GM23338 (cell line): ENCODE results near the gene UNC5C. TPM values are rescaled to one million over a fixed set of nuclear protein-coding genes. Genes with fewer than 3 reads are reported as not detected.

ENCODE experiments used
- ATAC-seq: fragments of 200-7000 bp; cut with Tn5 transposase; 3 replicates; pipeline ENCODE4 v1.9.1; 2020
- DNase-seq: peaks from one replicate; pipeline ENCODE4 v3.0.0-alpha.2; 2015; ENCODE audit warnings: low spot score
- H2AFZ ChIP-seq: fragments of 200-600 bp; sonication (generic); 2 replicates; pipeline ENCODE4 v1.8.0; 2016; ENCODE audit warnings: antibody characterized with exemption, mild to moderate bottlenecking, moderate library complexity
- H3F3A ChIP-seq: fragments of 200-600 bp; sonication (generic); replicated peaks from 2 replicates; pipeline ENCODE4 v1.8.0; 2017; ENCODE audit warnings: antibody characterized with exemption, mixed run types, low read depth
- H3K27ac ChIP-seq: fragments of 200-600 bp; sonication (generic); 2 replicates; pipeline ENCODE4 v1.6.1; 2016; ENCODE audit warnings: low read depth
- H3K27me3 ChIP-seq: fragments of 200-600 bp; sonication (generic); 2 replicates; pipeline ENCODE4 v1.8.0; 2016; ENCODE audit warnings: mild to moderate bottlenecking, mixed run types, moderate library complexity; ENCODE audit not compliant: insufficient read depth
- H3K36me3 ChIP-seq: fragments of 200-600 bp; sonication (generic); 2 replicates; pipeline ENCODE4 v1.8.0; 2016; ENCODE audit warnings: mild to moderate bottlenecking; ENCODE audit not compliant: insufficient read depth
- H3K4me1 ChIP-seq: fragments of 200-600 bp; sonication (generic); 2 replicates; pipeline ENCODE4 v1.8.0; 2016; ENCODE audit warnings: mild to moderate bottlenecking, moderate library complexity; ENCODE audit not compliant: insufficient read depth
- H3K4me2 ChIP-seq: fragments of 200-600 bp; sonication (generic); 2 replicates; pipeline ENCODE4 v1.7.1; 2017; ENCODE audit warnings: mixed run types
- H3K4me3 ChIP-seq: fragments of 200-600 bp; sonication (generic); 2 replicates; pipeline ENCODE4 v1.6.1; 2016; ENCODE audit warnings: mixed run types
- H3K79me2 ChIP-seq: fragments of 200-600 bp; sonication (generic); replicated peaks from 2 replicates; pipeline ENCODE4 v1.8.0; 2017; ENCODE audit warnings: mild to moderate bottlenecking; ENCODE audit not compliant: insufficient read depth
- H3K9me2 ChIP-seq: fragments of 200-600 bp; sonication (generic); 2 replicates; pipeline ENCODE4 v1.8.0; 2017; ENCODE audit not compliant: insufficient read depth
- H4K20me1 ChIP-seq: fragments of 200-600 bp; sonication (generic); replicated peaks from 2 replicates; pipeline ENCODE4 v1.8.0; 2017; ENCODE audit warnings: mild to moderate bottlenecking; ENCODE audit not compliant: insufficient read depth
- H3K27ac Mint-ChIP-seq: 2 replicates; pipeline ENCODE4 v1.8.0; 2020; ENCODE audit warnings: inconsistent platforms, mild to moderate bottlenecking, moderate library complexity, mixed read lengths
- H3K27me3 Mint-ChIP-seq: 3 replicates; pipeline ENCODE4 v1.8.0; 2022; ENCODE audit warnings: low read depth, mild to moderate bottlenecking, moderate library complexity, mixed read lengths, inconsistent platforms; ENCODE audit not compliant: insufficient read depth, poor library complexity
- H3K36me3 Mint-ChIP-seq: 3 replicates; pipeline ENCODE4 v1.8.0; 2021; ENCODE audit warnings: low read depth, mild to moderate bottlenecking, inconsistent platforms, moderate library complexity, mixed read lengths
- H3K4me1 Mint-ChIP-seq: 3 replicates; pipeline ENCODE4 v1.8.0; 2020; ENCODE audit warnings: mild to moderate bottlenecking, inconsistent platforms, mixed read lengths
- H3K4me3 Mint-ChIP-seq: 3 replicates; pipeline ENCODE4 v1.8.0; 2021; ENCODE audit warnings: moderate library complexity, mild to moderate bottlenecking, inconsistent platforms, mixed read lengths
- H3K9me3 Mint-ChIP-seq: 3 replicates; pipeline ENCODE4 v1.8.0; 2020; ENCODE audit warnings: moderate library complexity, mild to moderate bottlenecking, inconsistent platforms, mixed read lengths
- CREB1 ChIP-seq: fragments of 250-450 bp; sonication (Bioruptor Pico); IDR thresholded peaks from 2 replicates; pipeline ENCODE4 v1.5.0; 2020; ENCODE audit warnings: low read depth, mild to moderate bottlenecking, moderate library complexity
- EZH2 ChIP-seq: fragments of 200-600 bp; sonication (generic); IDR thresholded peaks from one replicate; pipeline ENCODE4 v1.8.0; 2017; ENCODE audit warnings: antibody characterized with exemption, mild to moderate bottlenecking, low read depth; ENCODE audit not compliant: unreplicated experiment
- EZH2phosphoT487 ChIP-seq: fragments of 200-600 bp; sonication (generic); IDR thresholded peaks from one replicate; pipeline ENCODE4 v1.8.1; 2018; ENCODE audit warnings: antibody characterized with exemption; ENCODE audit not compliant: unreplicated experiment
- STAT1 ChIP-seq: IDR thresholded peaks from one replicate; pipeline ENCODE4 v1.6.1; 2016; ENCODE audit warnings: antibody characterized with exemption; ENCODE audit not compliant: unreplicated experiment
- ZNF114 ChIP-seq: fragments of 250-450 bp; sonication (Bioruptor Pico); IDR thresholded peaks from 2 replicates; pipeline ENCODE4 v1.5.0; 2020; ENCODE audit warnings: mild to moderate bottlenecking, moderate library complexity
- ZNF331 ChIP-seq: fragments of 250-450 bp; sonication (Bioruptor Pico); IDR thresholded peaks from 2 replicates; pipeline ENCODE4 v1.5.0; 2020; ENCODE audit warnings: low read depth, mild to moderate bottlenecking, moderate library complexity
- polyA plus RNA-seq: library from polyadenylated mRNA; unstranded; fragments of >200 nt; fragmentation: Nextera tagmentation; extraction: Ambion mirVana; gene quantifications from 2 replicates; pipeline ENCODE4 v1.2.1, GENCODE V29; 2016
- total RNA-seq: library from RNA; depleted of rRNA; stranded (reverse); fragments of >200 nt; shearing (Covaris generic); gene quantifications from 2 replicates; pipeline ENCODE4 v1.2.3, GENCODE V29; 2014
- TF ChIP-seq, protein P1 (sequence below): IDR thresholded peaks from 2 replicates; pipeline ENCODE4 v1.6.1; 2016; ENCODE audit warnings: antibody characterized with exemption
- TF ChIP-seq, protein P2 (sequence below): IDR thresholded peaks from one replicate; pipeline ENCODE4 v1.6.1; 2018; ENCODE audit warnings: antibody characterized with exemption; ENCODE audit not compliant: unreplicated experiment

UNC5C gene
- total and polyA plus RNA-seq, 2 experiments from 2014 or later, result 0.08 to 0.21 TPM

DNA sequence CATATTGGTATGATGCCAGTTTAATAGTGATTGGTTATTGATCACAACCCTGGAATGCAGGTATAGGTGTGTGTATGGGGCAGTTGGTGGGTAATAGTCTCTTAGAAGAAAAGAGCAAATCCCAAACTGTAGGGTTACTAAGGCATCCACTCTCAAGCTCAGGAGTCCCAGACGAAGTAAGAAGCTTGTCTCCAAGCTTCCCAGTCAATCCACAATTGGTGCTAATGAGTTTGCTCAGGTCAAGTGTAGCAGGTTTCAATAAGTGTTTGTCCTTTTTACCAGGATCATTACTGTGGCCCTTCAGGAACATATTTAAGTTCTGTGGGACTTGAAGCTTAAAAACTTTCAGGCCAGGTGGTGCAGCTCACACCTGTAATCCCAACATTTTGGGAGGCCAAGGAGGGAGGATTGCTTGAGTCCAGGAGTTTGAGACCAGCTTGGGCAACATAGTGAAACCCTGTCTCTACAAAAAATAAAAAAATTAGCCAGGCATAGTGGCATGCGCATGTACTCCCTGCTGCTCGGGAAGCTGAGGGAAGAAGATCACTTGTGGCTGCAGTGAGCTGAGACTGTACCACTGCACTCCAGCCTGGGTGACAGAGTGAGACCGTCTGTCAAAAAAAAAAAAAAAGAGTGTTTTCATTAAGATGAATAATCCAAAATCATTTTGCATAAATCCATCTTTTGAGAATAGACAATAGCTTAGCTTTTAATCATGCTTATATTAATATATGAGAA lies 166.8 kb downstream of the UNC5C start:
- Mint-ChIP-seq H3K27me3 (peaks cover 35% of the 10 kb centered on the region), H3K27ac (no peak overlapping the region), H3K4me1 (peaks cover 8% of the 10 kb centered on the region; the same call in 2 of the 3 replicates), H3K4me3 (no peak overlapping the region), H3K9me3 (no peaks in the 10 kb centered on the region; the same call in 2 of the 3 replicates), H3K36me3 (no peaks in the 10 kb centered on the region)
- Histone ChIP-seq H2AFZ (no peak overlapping the region), H4K20me1 (no peaks in the 10 kb centered on the region), H3F3A (no peaks in the 10 kb centered on the region), H3K9me2 (no peaks in the 10 kb centered on the region), H3K27me3 (peaks cover 60% of the 10 kb centered on the region), H3K79me2 (no peaks in the 10 kb centered on the region), H3K4me2 (no peak overlapping the region), H3K36me3 (no peaks in the 10 kb centered on the region), H3K4me3 (no peak overlapping the region), H3K4me1 (peaks cover 4% of the 10 kb centered on the region; the same call in 1 of the 2 replicates), H3K27ac (no peak overlapping the region)
- TF ChIP-seq CREB1 (CRISPR knock-in tag), result no peak
- DNase-seq (no peak), ATAC-seq (no peak)

DNA sequence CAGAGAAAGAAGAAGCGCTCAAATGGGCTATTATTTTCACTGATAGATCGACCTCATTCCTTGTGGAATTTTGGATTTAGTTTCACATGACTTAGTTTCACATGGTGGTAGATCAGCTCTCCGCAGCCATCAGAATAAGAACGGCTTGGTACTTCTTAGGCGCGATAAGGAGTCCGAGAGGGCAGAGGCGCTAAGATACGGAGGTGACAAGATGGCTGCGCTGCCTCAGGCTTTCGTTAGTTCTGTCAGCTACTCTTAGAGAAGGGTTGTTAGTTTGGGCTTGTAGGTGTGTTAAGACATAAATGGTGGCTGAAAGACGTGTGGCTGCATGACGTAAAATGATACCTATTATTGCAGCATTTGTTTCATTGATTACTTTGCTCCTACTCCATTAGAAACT lies 169.1 kb downstream of the UNC5C start:
- ATAC-seq (no peak), DNase-seq (no peak)
- no peaks in the 10 kb centered on the region for H3K36me3 ChIP-seq
- TF ChIP-seq, protein P1, sequence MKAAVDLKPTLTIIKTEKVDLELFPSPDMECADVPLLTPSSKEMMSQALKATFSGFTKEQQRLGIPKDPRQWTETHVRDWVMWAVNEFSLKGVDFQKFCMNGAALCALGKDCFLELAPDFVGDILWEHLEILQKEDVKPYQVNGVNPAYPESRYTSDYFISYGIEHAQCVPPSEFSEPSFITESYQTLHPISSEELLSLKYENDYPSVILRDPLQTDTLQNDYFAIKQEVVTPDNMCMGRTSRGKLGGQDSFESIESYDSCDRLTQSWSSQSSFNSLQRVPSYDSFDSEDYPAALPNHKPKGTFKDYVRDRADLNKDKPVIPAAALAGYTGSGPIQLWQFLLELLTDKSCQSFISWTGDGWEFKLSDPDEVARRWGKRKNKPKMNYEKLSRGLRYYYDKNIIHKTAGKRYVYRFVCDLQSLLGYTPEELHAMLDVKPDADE, result no peak
- TF ChIP-seq ZNF114 (CRISPR knock-in tag), result no peak
- TF ChIP-seq EZH2, result no peak
- TF ChIP-seq CREB1 (CRISPR knock-in tag), result no peak
- no peak for TF ChIP-seq STAT1
- TF ChIP-seq, protein P2, sequence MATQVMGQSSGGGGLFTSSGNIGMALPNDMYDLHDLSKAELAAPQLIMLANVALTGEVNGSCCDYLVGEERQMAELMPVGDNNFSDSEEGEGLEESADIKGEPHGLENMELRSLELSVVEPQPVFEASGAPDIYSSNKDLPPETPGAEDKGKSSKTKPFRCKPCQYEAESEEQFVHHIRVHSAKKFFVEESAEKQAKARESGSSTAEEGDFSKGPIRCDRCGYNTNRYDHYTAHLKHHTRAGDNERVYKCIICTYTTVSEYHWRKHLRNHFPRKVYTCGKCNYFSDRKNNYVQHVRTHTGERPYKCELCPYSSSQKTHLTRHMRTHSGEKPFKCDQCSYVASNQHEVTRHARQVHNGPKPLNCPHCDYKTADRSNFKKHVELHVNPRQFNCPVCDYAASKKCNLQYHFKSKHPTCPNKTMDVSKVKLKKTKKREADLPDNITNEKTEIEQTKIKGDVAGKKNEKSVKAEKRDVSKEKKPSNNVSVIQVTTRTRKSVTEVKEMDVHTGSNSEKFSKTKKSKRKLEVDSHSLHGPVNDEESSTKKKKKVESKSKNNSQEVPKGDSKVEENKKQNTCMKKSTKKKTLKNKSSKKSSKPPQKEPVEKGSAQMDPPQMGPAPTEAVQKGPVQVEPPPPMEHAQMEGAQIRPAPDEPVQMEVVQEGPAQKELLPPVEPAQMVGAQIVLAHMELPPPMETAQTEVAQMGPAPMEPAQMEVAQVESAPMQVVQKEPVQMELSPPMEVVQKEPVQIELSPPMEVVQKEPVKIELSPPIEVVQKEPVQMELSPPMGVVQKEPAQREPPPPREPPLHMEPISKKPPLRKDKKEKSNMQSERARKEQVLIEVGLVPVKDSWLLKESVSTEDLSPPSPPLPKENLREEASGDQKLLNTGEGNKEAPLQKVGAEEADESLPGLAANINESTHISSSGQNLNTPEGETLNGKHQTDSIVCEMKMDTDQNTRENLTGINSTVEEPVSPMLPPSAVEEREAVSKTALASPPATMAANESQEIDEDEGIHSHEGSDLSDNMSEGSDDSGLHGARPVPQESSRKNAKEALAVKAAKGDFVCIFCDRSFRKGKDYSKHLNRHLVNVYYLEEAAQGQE, result no peak
- TF ChIP-seq ZNF331, result no peak
- no peak for TF ChIP-seq EZH2phosphoT487
- H3K9me2 ChIP-seq, result no peaks in the 10 kb centered on the region
- no peaks in the 10 kb centered on the region for H3K4me1 ChIP-seq
- no peaks in the 10 kb centered on the region for H3K9me3 Mint-ChIP-seq
- H4K20me1 ChIP-seq, result no peaks in the 10 kb centered on the region
- H3K4me2 ChIP-seq, result no peak overlapping the region
- no peaks in the 10 kb centered on the region for H3F3A ChIP-seq
- H3K27ac Mint-ChIP-seq, result no peak overlapping the region
- H2AFZ ChIP-seq, result no peak overlapping the region
- H3K36me3 Mint-ChIP-seq, result no peaks in the 10 kb centered on the region
- H3K4me1 Mint-ChIP-seq, result peaks cover 3% of the 10 kb centered on the region; the same call in 1 of the 3 replicates
- no peaks in the 10 kb centered on the region for H3K79me2 ChIP-seq
- H3K4me3 ChIP-seq, result no peak overlapping the region
- no peak overlapping the region for H3K4me3 Mint-ChIP-seq
- no peak overlapping the region for H3K27ac ChIP-seq
- peaks cover 36% of the 10 kb centered on the region for H3K27me3 ChIP-seq
- H3K27me3 Mint-ChIP-seq, result peaks cover 13% of the 10 kb centered on the region
